H1 (cell line): ENCODE measurements around the gene TOP1. TPM values are rescaled to one million over a fixed set of nuclear protein-coding genes. Genes with fewer than 3 reads are reported as not detected.

Experiments used
- CTCF ChIA-PET: fragments of 300-600 bp; sonication (Branson Sonifier 250); formaldehyde crosslinking; loops from one replicate; lab custom pipeline; 2021; ENCODE audit not compliant: partially characterized antibody; lab: Charles Lee
- POLR2A ChIA-PET: fragments of 300-600 bp; sonication (Branson Sonifier 250); formaldehyde crosslinking; loops from one replicate; lab custom pipeline; 2021; ENCODE audit warnings: inconsistent platforms; ENCODE audit not compliant: partially characterized antibody; lab: Charles Lee
- DNase-seq, 2 experiments: peaks; one replicate each; pipeline versions ENCODE4 v3.0.0 to v3.0.0-alpha.2; 2010 to 2022; ENCODE audit warnings: low spot score in 2 of 2, low read depth in 1 of 2, mixed read lengths in 1 of 2
- FAIRE-seq: peaks from 2 replicates; lab custom pipeline; 2011; peaks lifted over from hg19 to GRCh38; lab: Jason Lieb, UNC
- H2AFZ ChIP-seq: 2 replicates; pipeline ENCODE4 v1.8.1; 2012; ENCODE audit warnings: low read length, inconsistent platforms
- H2AK5ac ChIP-seq: 2 replicates; pipeline ENCODE4 v1.6.1; 2013; ENCODE audit warnings: low read depth, low read length
- H2BK120ac ChIP-seq: replicated peaks from 2 replicates; pipeline ENCODE3; 2013; ENCODE audit warnings: low read depth, low read length, inconsistent platforms
- H2BK12ac ChIP-seq: 2 replicates; pipeline ENCODE4 v1.6.1; 2013; ENCODE audit warnings: low read depth, low read length
- H2BK15ac ChIP-seq: 2 replicates; pipeline ENCODE4 v1.6.1; 2013; ENCODE audit warnings: low read length
- H2BK20ac ChIP-seq: 2 replicates; pipeline ENCODE4 v1.6.1; 2013; ENCODE audit warnings: low read length
- H2BK5ac ChIP-seq: 2 replicates; pipeline ENCODE4 v1.6.1; 2013; ENCODE audit warnings: low read depth, low read length
- H3K14ac ChIP-seq: 2 replicates; pipeline ENCODE4 v1.6.1; 2013; ENCODE audit warnings: inconsistent platforms; ENCODE audit not compliant: insufficient read length
- H3K18ac ChIP-seq: 2 replicates; pipeline ENCODE4 v1.6.1; 2013; ENCODE audit warnings: low read length; ENCODE audit errors: extremely low read depth
- H3K23ac ChIP-seq: 2 replicates; pipeline ENCODE4 v1.6.1; 2013; ENCODE audit warnings: inconsistent platforms; ENCODE audit not compliant: insufficient read length
- H3K23me2 ChIP-seq: 2 replicates; pipeline ENCODE4 v1.6.1; 2013; ENCODE audit warnings: low read depth, low read length
- H3K27ac ChIP-seq: 2 replicates; pipeline ENCODE4 v1.6.1; 2011; ENCODE audit warnings: low read depth, low read length, inconsistent platforms
- H3K27me3 ChIP-seq, 4 experiments: replicated peaks in 1 of 4; 1 replicate in 1 of 4; 2 replicates in 3 of 4; pipeline versions ENCODE4 v1.6.1 to v1.8.1; 2011 to 2013; ENCODE audit warnings: low read length in 3 of 4, mild to moderate bottlenecking in 3 of 4, inconsistent platforms in 2 of 4, mixed read lengths in 2 of 4, moderate library complexity in 1 of 4; ENCODE audit not compliant: control insufficient read depth in 3 of 4, insufficient read depth in 3 of 4; ENCODE audit errors: extremely low read depth in 1 of 4
- H3K36me3 ChIP-seq, 4 experiments: 2 replicates each; pipeline versions ENCODE4 v1.6.1 to v1.8.1; 2011 to 2013; ENCODE audit warnings: mild to moderate bottlenecking in 4 of 4, low read length in 3 of 4, moderate library complexity in 2 of 4, control low read depth in 1 of 4, inconsistent platforms in 1 of 4; ENCODE audit not compliant: insufficient read depth in 4 of 4, control insufficient read depth in 2 of 4
- H3K4ac ChIP-seq: replicated peaks from 2 replicates; pipeline ENCODE3; 2013; ENCODE audit warnings: low read length, low read depth, mixed read lengths, inconsistent platforms; ENCODE audit not compliant: insufficient read length
- H3K4me1 ChIP-seq, 4 experiments: replicated peaks in 1 of 4; 1 replicate in 1 of 4; 2 replicates in 3 of 4; pipeline versions ENCODE4 v1.6.1 to v1.8.1; 2011 to 2013; ENCODE audit warnings: low read length in 3 of 4, inconsistent platforms in 2 of 4, mixed read lengths in 1 of 4; ENCODE audit not compliant: insufficient read depth in 4 of 4, control insufficient read depth in 3 of 4
- H3K4me2 ChIP-seq, 2 experiments: 2 replicates each; pipeline versions ENCODE4 v1.6.1 to v1.8.1; 2011 to 2013; ENCODE audit warnings: low read depth in 2 of 2, low read length in 2 of 2, control low read depth in 1 of 2, inconsistent platforms in 1 of 2, mild to moderate bottlenecking in 1 of 2; ENCODE audit not compliant: insufficient read depth in 1 of 2
- H3K4me3 ChIP-seq, 4 experiments: fragments of 200-600, 300-600 bp in 1 of 4; sonication (generic), shearing (Covaris generic), sonication (Bioruptor Twin) in 1 of 4; 2 replicates each; pipeline versions ENCODE4 v1.5.1 to v1.8.1; 2011 to 2016; ENCODE audit warnings: low read length in 4 of 4, low read depth in 3 of 4, control low read depth in 2 of 4, inconsistent platforms in 2 of 4, mild to moderate bottlenecking in 2 of 4, mixed read lengths in 1 of 4, moderate library complexity in 1 of 4; ENCODE audit not compliant: insufficient read depth in 2 of 4; ENCODE audit errors: extremely low read depth in 1 of 4
- H3K56ac ChIP-seq: replicated peaks from 2 replicates; pipeline ENCODE3; 2013; ENCODE audit warnings: low read depth, mild to moderate bottlenecking, mixed read lengths, low read length, inconsistent platforms; ENCODE audit not compliant: insufficient read length
- H3K79me1 ChIP-seq: 2 replicates; pipeline ENCODE4 v1.6.1; 2013; ENCODE audit warnings: low read depth, low read length, control low read depth
- H3K79me2 ChIP-seq, 2 experiments: 2 replicates each; pipeline versions ENCODE4 v1.6.1 to v1.8.1; 2012 to 2013; ENCODE audit warnings: low read length in 2 of 2, mild to moderate bottlenecking in 2 of 2, inconsistent platforms in 1 of 2; ENCODE audit not compliant: insufficient read depth in 2 of 2, control insufficient read depth in 1 of 2
- H3K9ac ChIP-seq, 4 experiments: replicated peaks in 1 of 4; 1 replicate in 1 of 4; 2 replicates in 3 of 4; pipeline versions ENCODE4 v1.6.1 to v1.8.1; 2011 to 2013; ENCODE audit warnings: low read depth in 3 of 4, low read length in 3 of 4, control low read depth in 2 of 4, mild to moderate bottlenecking in 2 of 4, moderate library complexity in 2 of 4, inconsistent platforms in 1 of 4; ENCODE audit errors: extremely low read depth in 1 of 4
- H3K9me3 ChIP-seq, 2 experiments: 2 replicates each; pipeline versions ENCODE4 v1.6.1 to v1.8.1; 2012 to 2013; ENCODE audit warnings: mild to moderate bottlenecking in 2 of 2, moderate library complexity in 2 of 2, control low read depth in 1 of 2, inconsistent platforms in 1 of 2, low read depth in 1 of 2, low read length in 1 of 2, mixed read lengths in 1 of 2; ENCODE audit not compliant: insufficient read depth in 2 of 2
- H4K20me1 ChIP-seq, 2 experiments: replicated peaks in 1 of 2; 2 replicates each; pipeline versions ENCODE3 to v1.8.1; 2011 to 2013; ENCODE audit warnings: inconsistent platforms in 2 of 2, low read length in 2 of 2, mild to moderate bottlenecking in 1 of 2; ENCODE audit not compliant: insufficient read depth in 2 of 2, control insufficient read depth in 1 of 2
- H4K5ac ChIP-seq: 2 replicates; pipeline ENCODE4 v1.6.1; 2013; ENCODE audit warnings: low read length, low read depth, mixed read lengths, inconsistent platforms; ENCODE audit not compliant: insufficient read length
- H4K8ac ChIP-seq: 2 replicates; pipeline ENCODE4 v1.8.0; 2013; ENCODE audit warnings: mild to moderate bottlenecking, moderate library complexity, low read length, inconsistent platforms; ENCODE audit not compliant: insufficient read depth; ENCODE audit errors: extremely low read depth
- H4K91ac ChIP-seq: replicated peaks from 2 replicates; pipeline ENCODE3; 2013; ENCODE audit warnings: low read length, mixed read lengths, inconsistent platforms; ENCODE audit not compliant: insufficient read length
- CBX8 ChIP-seq: fragments of 300-800, 300-1000 bp; sonication (generic); IDR thresholded peaks from 2 replicates; pipeline ENCODE4 v1.7.1; 2016; ENCODE audit warnings: low read depth, low read length, borderline replicate concordance
- EGR1 ChIP-seq: IDR thresholded peaks from 2 replicates; pipeline ENCODE4 v1.6.1; 2011; ENCODE audit warnings: low read depth, low read length, borderline replicate concordance
- EP300 ChIP-seq, 2 experiments: IDR thresholded peaks; 1 replicate in 1 of 2; 2 replicates in 1 of 2; pipeline ENCODE4 v1.6.1; 2011 to 2012; ENCODE audit warnings: low read depth in 2 of 2, low read length in 2 of 2, mild to moderate bottlenecking in 2 of 2, borderline replicate concordance in 1 of 2, inconsistent platforms in 1 of 2, moderate library complexity in 1 of 2
- GTF2F1 ChIP-seq: IDR thresholded peaks from 2 replicates; pipeline ENCODE4 v1.6.1; 2012; ENCODE audit warnings: low read depth, low read length, improper control_type of control experiment, borderline replicate concordance
- JUN ChIP-seq: IDR thresholded peaks from 2 replicates; pipeline ENCODE4 v1.6.1; 2011; ENCODE audit warnings: low read depth, mild to moderate bottlenecking, improper control_type of control experiment, low read length
- NANOG ChIP-seq: IDR thresholded peaks from 2 replicates; pipeline ENCODE4 v1.6.1; 2011; ENCODE audit warnings: low read length, low read depth, mild to moderate bottlenecking, inconsistent platforms; ENCODE audit not compliant: insufficient read depth, poor library complexity, severe bottlenecking
- POLR2A ChIP-seq, 2 experiments: IDR thresholded peaks; 1 replicate in 1 of 2; 2 replicates in 1 of 2; pipeline ENCODE4 v1.6.1; 2011; ENCODE audit warnings: low read depth in 2 of 2, low read length in 2 of 2, mild to moderate bottlenecking in 2 of 2; ENCODE audit errors: control extremely low read depth in 1 of 2
- POLR2AphosphoS5 ChIP-seq: IDR thresholded peaks from 2 replicates; pipeline ENCODE4 v1.6.1; 2011; ENCODE audit warnings: low read depth, low read length
- TAF1 ChIP-seq: IDR thresholded peaks from 2 replicates; pipeline ENCODE4 v1.6.1; 2011; ENCODE audit warnings: mild to moderate bottlenecking, low read depth, low read length
- TBP ChIP-seq: IDR thresholded peaks from 2 replicates; pipeline ENCODE4 v1.6.1; 2011; ENCODE audit warnings: low read depth, low read length, improper control_type of control experiment
- TCF12 ChIP-seq: IDR thresholded peaks from 2 replicates; pipeline ENCODE4 v1.6.1; 2011; ENCODE audit warnings: low read depth, mild to moderate bottlenecking, low read length
- YY1 ChIP-seq: IDR thresholded peaks from 2 replicates; pipeline ENCODE4 v1.6.1; 2011; ENCODE audit warnings: low read depth, mild to moderate bottlenecking, low read length
- WGBS, 2 experiments: shearing (Covaris generic) in 1 of 2; methylation state at CpG; one replicate each; pipeline versions ENCODE4 v1.1.6 to v1.1.7; 2013 to 2015; ENCODE audit warnings: low lambda C conversion rate in 2 of 2, mixed read lengths in 2 of 2, inconsistent platforms in 1 of 2, low coverage in 1 of 2, missing lambda C conversion rate in 1 of 2; ENCODE audit not compliant: insufficient replicate concordance in 2 of 2, insufficient coverage in 1 of 2, insufficient read length in 1 of 2; ENCODE audit errors: extremely low coverage in 1 of 2, missing lambda C conversion rate in 1 of 2; 5-methylcytosine and 5-hydroxymethylcytosine counted together
- polyA plus RNA-seq, 7 experiments: library from polyadenylated mRNA; depleted of rRNA in 3 of 7; stranded (reverse) in 5 of 7; unstranded in 2 of 7; fragments of >200 nt in 5 of 7; fragments of 200-250 nt in 2 of 7; gene quantifications; 1 replicate in 5 of 7; 2 replicates in 1 of 7; 4 replicates in 1 of 7; pipeline versions ENCODE4 v1.2.1 to v1.2.3, GENCODE V29; 2011 to 2013; ENCODE audit warnings: missing spikeins in 2 of 7, mixed read lengths in 2 of 7
- total RNA-seq: library from RNA; stranded (reverse); fragmentation: NEBNext Ultra II Directional; extraction: Animal tissue kit (Norgen Biotek cat#: 25700); gene quantifications from 2 replicates; pipeline ENCODE4 v1.2.1, GENCODE V29; 2021

Gene TOP1
- total and polyA plus RNA-seq, 2 of the 8 experiments (the other 6 are each of a cell fraction or from before 2014, with no cell fraction given): 7.4 to 108 TPM

- H3K56ac ChIP-seq: no peak overlapping the region
- ChIA-PET CTCF (interaction anchor here (1.1 to 3.2 kb wide), 6 partner anchors 8 to 33 kb away, joined by 3 to 10 read pairs (median 4); no protein-coding TSS in a partner anchor), POLR2A (interaction anchor here (1.5 to 2.1 kb wide), 5 partner anchors 8 to 166 kb away, joined by 3 to 12 read pairs (median 7); no protein-coding TSS in a partner anchor)
- peaks cover 0 to 4% (median 0%) of the 10 kb centered on the region in 4 experiments; a peak in 1 of 8 replicates for H3K36me3 ChIP-seq
- no peak overlapping the region for H3K4ac ChIP-seq
- no peak overlapping the region for H3K27ac ChIP-seq
- H3K79me2 ChIP-seq: peaks cover 63 to 66% of the 10 kb centered on the region in 2 experiments
- H4K91ac ChIP-seq: no peak overlapping the region
- no peak overlapping the region for H3K18ac ChIP-seq
- peaks cover 25 to 47% (median 30%) of the 10 kb centered on the region in 4 experiments for H3K4me1 ChIP-seq
- no peak overlapping the region for H2BK15ac ChIP-seq
- no peak overlapping the region for H2AFZ ChIP-seq
- no peak overlapping the region for H3K23ac ChIP-seq
- no peak overlapping the region for H4K8ac ChIP-seq
- WGBS, 2 experiments: 78% methylated on average over 5 of the region's 5 CpGs; no CpG with 5 or more reads in 1 of the 2 experiments
- peaks cover 0 to 9% (median 2%) of the 10 kb centered on the region in 4 experiments; a peak in 3 of 7 replicates for H3K27me3 ChIP-seq
- H3K4me2 ChIP-seq: peak overlapping the region; percentile 88 to 97
- no peak overlapping the region for H2AK5ac ChIP-seq
- FAIRE-seq (no peak), DNase-seq (no peak)
- no peak overlapping the region for H4K5ac ChIP-seq
- no peak overlapping the region for H2BK120ac ChIP-seq
- peak overlapping the region in 1 of 4 experiments; percentile 96; a peak in 2 of 7 replicates for H3K9ac ChIP-seq
- H2BK20ac ChIP-seq: no peak overlapping the region
- no peaks in the 10 kb centered on the region for H3K9me3 ChIP-seq
- peaks cover 13% of the 10 kb centered on the region; the same call in 1 of the 2 replicates for H3K23me2 ChIP-seq
- no peak overlapping the region for H2BK5ac ChIP-seq
- H3K79me1 ChIP-seq: peaks cover 23% of the 10 kb centered on the region
- H2BK12ac ChIP-seq: no peak overlapping the region
- H3K4me3 ChIP-seq: peak overlapping the region; percentile 80 to 97 (median 90); a peak in 7 of 8 replicates
- no peak overlapping the region for H3K14ac ChIP-seq
- peaks cover 24 to 45% of the 10 kb centered on the region in 2 experiments for H4K20me1 ChIP-seq
- TF ChIP-seq JUN (no peak), EP300 (IDR thresholded peaks at IDR 0.05; ENCODE audit: borderline replicate concordance in 1 of 2, low read depth in 2 of 2, low read length in 2 of 2) (no peak), NANOG (no peak), POLR2A (IDR thresholded peaks at IDR 0.05; ENCODE audit: control extremely low read depth in 1 of 2, low read depth in 2 of 2, low read length in 2 of 2) (no peak), TAF1 (no peak), TBP (no peak), POLR2AphosphoS5 (no peak), CBX8 (no peak), EGR1 (no peak), GTF2F1 (no peak), TCF12 (no peak), YY1 (no peak)
These were observed 110.8 kb downstream of the TOP1 start for GRCh38 chr20:41139227-41140093.
